Measurements from ENCODE around the gene SLC9A7.

SLC9A7 gene

GRCh38 chrX:46755671-46756070, 3.2 kb downstream of the SLC9A7 start:
- DNase-seq (ENCODE audit: extremely low read depth, low read depth), result no peak
- H3K4me3 ChIP-seq (replicated peaks; ENCODE audit: low read depth, low read length), result no peak overlapping the region
- no peak for TF ChIP-seq CTCF (IDR thresholded peaks at IDR 0.05; ENCODE audit: low read depth, low read length, missing control alignments)

- no peak for TF ChIP-seq CTCF (IDR thresholded peaks at IDR 0.05; ENCODE audit: low read depth, low read length, missing control alignments)
- H3K4me3 ChIP-seq (replicated peaks; ENCODE audit: low read depth, low read length), result no peak overlapping the region
- no peak for DNase-seq (ENCODE audit: extremely low read depth, low read depth)
These were observed 4.3 kb downstream of the SLC9A7 start for GRCh38 chrX:46754586-46755061.

- H3K4me3 ChIP-seq (replicated peaks; ENCODE audit: low read depth, low read length), result no peak overlapping the region
These were observed 4.9 kb downstream of the SLC9A7 start for GRCh38 chrX:46754036-46754435.

GRCh38 chrX:46750889-46751288, 8.0 kb downstream of the SLC9A7 start:
- DNase-seq (ENCODE audit: extremely low read depth, low read depth), result no peak
- H3K4me3 ChIP-seq (replicated peaks; ENCODE audit: low read depth, low read length), result no peak overlapping the region
- TF ChIP-seq CTCF (IDR thresholded peaks at IDR 0.05; ENCODE audit: low read depth, low read length, missing control alignments), result no peak

More at GRCh38 chrX:46754036-46754435, 4.9 kb downstream of the SLC9A7 start:
- no peak for TF ChIP-seq CTCF (IDR thresholded peaks at IDR 0.05; ENCODE audit: low read depth, low read length, missing control alignments)
- DNase-seq (ENCODE audit: extremely low read depth, low read depth), result no peak

- H3K4me3 ChIP-seq (replicated peaks; ENCODE audit: low read depth, low read length), result no peak overlapping the region
- DNase-seq (ENCODE audit: extremely low read depth, low read depth), result no peak
- TF ChIP-seq CTCF (IDR thresholded peaks at IDR 0.05; ENCODE audit: low read depth, low read length, missing control alignments), result no peak
These were observed 14.9 kb downstream of the SLC9A7 start for GRCh38 chrX:46744009-46744408.

- H3K4me3 ChIP-seq (replicated peaks; ENCODE audit: low read depth, low read length), result no peak overlapping the region
- no peak for DNase-seq (ENCODE audit: extremely low read depth, low read depth)
- TF ChIP-seq CTCF (IDR thresholded peaks at IDR 0.05; ENCODE audit: low read depth, low read length, missing control alignments), result no peak
These were observed 15.9 kb downstream of the SLC9A7 start for GRCh38 chrX:46743046-46743445.

- DNase-seq (ENCODE audit: extremely low read depth, low read depth), result no peak
- TF ChIP-seq CTCF (IDR thresholded peaks at IDR 0.05; ENCODE audit: low read depth, low read length, missing control alignments), result no peak
- no peak overlapping the region for H3K4me3 ChIP-seq (replicated peaks; ENCODE audit: low read depth, low read length)
These were observed 19.2 kb downstream of the SLC9A7 start for GRCh38 chrX:46739736-46740135.

Measured in HFF-Myc (cell line).